Small intestine (tissue), 7 donors: ENCODE data around the gene KRTAP1-5. TPM values are rescaled to one million over a fixed set of nuclear protein-coding genes. Genes with fewer than 3 reads are reported as not detected.

ENCODE experiments used
- DNase-seq, 2 donors: peaks; one replicate each; pipeline versions ENCODE4 v3.0.0 to v3.0.0-alpha.2; 2013
- FAIRE-seq: peaks from 2 replicates; lab custom pipeline; 2012; peaks lifted over from hg19 to GRCh38; lab: Jason Lieb, UNC
- H3K27ac ChIP-seq, 3 donors: one replicate each; pipeline ENCODE4 v1.5.1; 2013; ENCODE audit warnings: low read length in 2 of 3, mild to moderate bottlenecking in 2 of 3, control low read depth in 1 of 3, inconsistent platforms in 1 of 3, low read depth in 1 of 3, moderate library complexity in 1 of 3
- H3K27me3 ChIP-seq, 3 donors: one replicate each; pipeline ENCODE4 v1.6.1; 2013; ENCODE audit warnings: low read length in 3 of 3, inconsistent platforms in 1 of 3; ENCODE audit not compliant: control insufficient read depth in 3 of 3, insufficient read depth in 3 of 3
- H3K36me3 ChIP-seq, 3 donors: one replicate each; pipeline ENCODE4 v1.6.1; 2013; ENCODE audit warnings: low read length in 3 of 3, inconsistent platforms in 1 of 3, low read depth in 1 of 3, mild to moderate bottlenecking in 1 of 3, moderate library complexity in 1 of 3; ENCODE audit not compliant: control insufficient read depth in 3 of 3, insufficient read depth in 2 of 3
- H3K4me1 ChIP-seq, 3 donors: one replicate each; pipeline ENCODE4 v1.6.1; 2013; ENCODE audit warnings: low read length in 2 of 3, inconsistent platforms in 1 of 3, low read depth in 1 of 3, mild to moderate bottlenecking in 1 of 3, moderate library complexity in 1 of 3; ENCODE audit not compliant: control insufficient read depth in 3 of 3, insufficient read depth in 2 of 3
- H3K4me3 ChIP-seq, 3 donors: one replicate each; pipeline ENCODE4 v1.5.1; 2013; ENCODE audit warnings: low read length in 3 of 3, control low read depth in 1 of 3, inconsistent platforms in 1 of 3, low read depth in 1 of 3, mild to moderate bottlenecking in 1 of 3, moderate library complexity in 1 of 3
- H3K9me3 ChIP-seq, 2 donors: one replicate each; pipeline ENCODE4 v1.6.1; 2013; ENCODE audit warnings: low read depth in 1 of 2, low read length in 1 of 2; ENCODE audit not compliant: control insufficient read depth in 2 of 2, insufficient read depth in 1 of 2
- WGBS, 3 donors: extraction: QIAGEN DNeasy Blood & Tissue Kit; methylation state at CpG; one replicate each; pipeline ENCODE4 v1.1.7; 2013; 5-methylcytosine and 5-hydroxymethylcytosine counted together
- polyA plus RNA-seq, 4 donors: library from polyadenylated mRNA; stranded (reverse) in 3 of 4; unstranded in 1 of 4; fragments of 200-250 nt in 3 of 4; fragments of 120-200 nt in 1 of 4; gene quantifications; one replicate each; pipeline versions ENCODE4 v1.2.1 to v1.2.3, GENCODE V29; 2013
- donor health status: healthy with polysubstance abuse.
- donor health status: control.
- donor health status: control.
- donor health status: Bipolar disorder and iron deficiency.
- donor health status: healthy.

The KRTAP1-5 gene
- polyA plus RNA-seq, 4 donors, result 0.04 TPM; not detected in 3

- DNase-seq, result no peak
- no peaks in the 10 kb centered on the region for H3K9me3 ChIP-seq
- no peak overlapping the region for H3K4me3 ChIP-seq
- no peaks in the 10 kb centered on the region for H3K4me1 ChIP-seq
- FAIRE-seq, result no peak
- H3K36me3 ChIP-seq, result no peaks in the 10 kb centered on the region
- no peak overlapping the region for H3K27ac ChIP-seq
- peaks cover 0 to 6% (median 3%) of the 10 kb centered on the region in 3 donors for H3K27me3 ChIP-seq
- WGBS, 3 donors, result 78 to 89% (median 81%) methylated on average over 13 of the region's 13 CpGs
These were observed 48.3 kb downstream of the KRTAP1-5 start for GRCh38 chr17:40978575-40979151.

Other genes with a start within 250 kb of the KRTAP1-5 start
- under 1 TPM in 1 of 4 donors, not detected in 3; 0.03 TPM for gene KRT27, start 244.7 kb downstream of the KRTAP1-5 start, polyA plus RNA-seq
- not detected for gene KRT28, start 227.2 kb downstream of the KRTAP1-5 start, polyA plus RNA-seq
- 10 to 100 TPM; 18.7 to 51.3 (median 36.8) TPM for gene KRT10, start 204.6 kb downstream of the KRTAP1-5 start, polyA plus RNA-seq
- gene KRT12, start 160.0 kb downstream of the KRTAP1-5 start, polyA plus RNA-seq, result 1 to 10 TPM in 2 of 4 donors, under 1 TPM in 2; 0.28 to 9.2 (median 3.1) TPM
- gene KRT20, start 142.0 kb downstream of the KRTAP1-5 start, polyA plus RNA-seq, result 1,000 to 10,000 TPM in 1 of 4 donors, 100 to 1,000 TPM in 2, 10 to 100 TPM in 1; 66.8 to 1,534 (median 545) TPM
- under 1 TPM in 2 of 4 donors, not detected in 2; 0.66 to 0.82 TPM for gene KRT23, start 89.6 kb downstream of the KRTAP1-5 start, polyA plus RNA-seq
- under 1 TPM in 2 of 4 donors, not detected in 2; 0.03 to 0.04 TPM for gene KRT39, start 60.3 kb downstream of the KRTAP1-5 start, polyA plus RNA-seq
- gene KRT40, start 42.9 kb downstream of the KRTAP1-5 start, polyA plus RNA-seq, result under 1 TPM in 3 of 4 donors, not detected in 1; 0.10 to 0.45 (median 0.12) TPM
- not detected for gene KRTAP3-3, start 33.0 kb downstream of the KRTAP1-5 start, polyA plus RNA-seq
- not detected for gene KRTAP3-2, start 27.3 kb downstream of the KRTAP1-5 start, polyA plus RNA-seq
- gene KRTAP3-1, start 18.1 kb downstream of the KRTAP1-5 start, polyA plus RNA-seq, result not detected
- not detected for gene KRTAP1-4, start 3.0 kb upstream of the KRTAP1-5 start, polyA plus RNA-seq
- not detected for gene KRTAP1-3, start 7.7 kb upstream of the KRTAP1-5 start, polyA plus RNA-seq
- gene KRTAP1-1, start 14.2 kb upstream of the KRTAP1-5 start, polyA plus RNA-seq, result not detected
- gene KRTAP2-1, start 20.1 kb upstream of the KRTAP1-5 start, polyA plus RNA-seq, result not detected
- not detected for gene KRTAP2-2, start 28.0 kb upstream of the KRTAP1-5 start, polyA plus RNA-seq
- gene KRTAP2-3, start 32.9 kb upstream of the KRTAP1-5 start, polyA plus RNA-seq, result not detected
- not detected for gene KRTAP2-4, start 38.7 kb upstream of the KRTAP1-5 start, polyA plus RNA-seq
- gene KRTAP4-7, start 56.9 kb upstream of the KRTAP1-5 start, polyA plus RNA-seq, result not detected
- gene KRTAP4-8, start 70.9 kb upstream of the KRTAP1-5 start, polyA plus RNA-seq, result not detected
- gene KRTAP4-16, start 75.0 kb upstream of the KRTAP1-5 start, polyA plus RNA-seq, result not detected
- not detected for gene KRTAP4-9, start 78.2 kb upstream of the KRTAP1-5 start, polyA plus RNA-seq
- gene KRTAP4-11, start 91.2 kb upstream of the KRTAP1-5 start, polyA plus RNA-seq, result not detected
- not detected for gene KRTAP4-12, start 97.0 kb upstream of the KRTAP1-5 start, polyA plus RNA-seq
- gene KRTAP4-6, start 113.3 kb upstream of the KRTAP1-5 start, polyA plus RNA-seq, result not detected
- not detected for gene KRTAP4-5, start 122.6 kb upstream of the KRTAP1-5 start, polyA plus RNA-seq
- gene KRTAP4-4, start 133.5 kb upstream of the KRTAP1-5 start, polyA plus RNA-seq, result not detected
- gene KRTAP4-3, start 141.0 kb upstream of the KRTAP1-5 start, polyA plus RNA-seq, result not detected
- gene KRTAP4-2, start 151.0 kb upstream of the KRTAP1-5 start, polyA plus RNA-seq, result not detected
- gene KRTAP4-1, start 157.7 kb upstream of the KRTAP1-5 start, polyA plus RNA-seq, result not detected
- gene KRTAP9-1, start 162.7 kb upstream of the KRTAP1-5 start, polyA plus RNA-seq, result not detected
- not detected for gene KRTAP9-2, start 199.4 kb upstream of the KRTAP1-5 start, polyA plus RNA-seq
- gene KRTAP9-3, start 205.2 kb upstream of the KRTAP1-5 start, polyA plus RNA-seq, result not detected
- not detected for gene KRTAP9-8, start 210.8 kb upstream of the KRTAP1-5 start, polyA plus RNA-seq
- gene KRTAP9-4, start 222.5 kb upstream of the KRTAP1-5 start, polyA plus RNA-seq, result not detected
- gene KRTAP9-9, start 228.2 kb upstream of the KRTAP1-5 start, polyA plus RNA-seq, result not detected
- not detected for gene KRTAP9-6, start 238.2 kb upstream of the KRTAP1-5 start, polyA plus RNA-seq
- not detected for gene KRTAP9-7, start 248.5 kb upstream of the KRTAP1-5 start, polyA plus RNA-seq